Ishikawa (cell line): ENCODE data around the gene C14orf132.

Experiments used
- CEBPB ChIP-seq: IDR thresholded peaks from 2 replicates; pipeline ENCODE4 v1.6.1; 2012
- CREB1 ChIP-seq: IDR thresholded peaks from 2 replicates; pipeline ENCODE4 v1.6.1; 2012; ENCODE audit warnings: low read depth
- EGR1 ChIP-seq: IDR thresholded peaks from 2 replicates; pipeline ENCODE4 v1.6.1; 2012
- EP300 ChIP-seq: IDR thresholded peaks from 2 replicates; pipeline ENCODE4 v1.6.1; 2012; ENCODE audit warnings: borderline replicate concordance
- FOXM1 ChIP-seq: IDR thresholded peaks from 2 replicates; pipeline ENCODE4 v1.6.1; 2012; ENCODE audit warnings: low read depth, borderline replicate concordance
- MAX ChIP-seq: IDR thresholded peaks from 2 replicates; pipeline ENCODE4 v1.6.1; 2012
- NFIC ChIP-seq: IDR thresholded peaks from 2 replicates; pipeline ENCODE4 v1.6.1; 2012
- RAD21 ChIP-seq: IDR thresholded peaks from 2 replicates; pipeline ENCODE4 v1.6.1; 2012; ENCODE audit warnings: low read depth
- REST ChIP-seq: IDR thresholded peaks from 2 replicates; pipeline ENCODE4 v1.6.1; 2012; ENCODE audit warnings: low read depth, mild to moderate bottlenecking
- TAF1 ChIP-seq: IDR thresholded peaks from 2 replicates; pipeline ENCODE4 v1.6.1; 2012; ENCODE audit warnings: low read depth, mild to moderate bottlenecking
- TCF12 ChIP-seq: IDR thresholded peaks from 2 replicates; pipeline ENCODE4 v1.6.1; 2012; ENCODE audit warnings: low read depth
- TEAD4 ChIP-seq: IDR thresholded peaks from 2 replicates; pipeline ENCODE4 v1.6.1; 2012
- USF1 ChIP-seq: IDR thresholded peaks from 2 replicates; pipeline ENCODE4 v1.6.1; 2012
- YY1 ChIP-seq: IDR thresholded peaks from 2 replicates; pipeline ENCODE4 v1.6.1; 2012; ENCODE audit warnings: low read depth
- ZBTB7A ChIP-seq: IDR thresholded peaks from 2 replicates; pipeline ENCODE4 v1.6.1; 2012; ENCODE audit warnings: low read depth

C14orf132 gene

GRCh38 chr14:96104469-96105057 is 65.4 kb downstream of the C14orf132 start:
- no peak for TF ChIP-seq YY1
- no peak for TF ChIP-seq CREB1
- no peak for TF ChIP-seq REST
- no peak for TF ChIP-seq TAF1
- TF ChIP-seq USF1 = no peak
- TF ChIP-seq ZBTB7A = no peak
- TF ChIP-seq TEAD4 = no peak
- no peak for TF ChIP-seq EGR1
- no peak for TF ChIP-seq TCF12
- no peak for TF ChIP-seq FOXM1
- TF ChIP-seq NFIC = no peak
- TF ChIP-seq CEBPB = no peak
- TF ChIP-seq MAX = no peak
- no peak for TF ChIP-seq EP300
- TF ChIP-seq RAD21 = no peak

GRCh38 chr14:96105089-96105925 is 66.1 kb downstream of the C14orf132 start:
- TF ChIP-seq TCF12 = no peak
- TF ChIP-seq NFIC = no peak

- TF ChIP-seq YY1 = no peak
- TF ChIP-seq CEBPB = no peak
- TF ChIP-seq TAF1 = no peak
- no peak for TF ChIP-seq REST
- TF ChIP-seq FOXM1 = no peak
- TF ChIP-seq USF1 = no peak
- no peak for TF ChIP-seq EGR1
- no peak for TF ChIP-seq EP300
- no peak for TF ChIP-seq NFIC
- no peak for TF ChIP-seq TEAD4
- TF ChIP-seq MAX = no peak
- TF ChIP-seq TCF12 = no peak
- no peak for TF ChIP-seq ZBTB7A
- no peak for TF ChIP-seq CREB1
- TF ChIP-seq RAD21 = no peak
Observed at GRCh38 chr14:96105926-96106441, 66.8 kb downstream of the C14orf132 start.

- TF ChIP-seq TEAD4 (no peak), YY1 (no peak), TAF1 (no peak)
Observed at GRCh38 chr14:96106891-96107290, 67.7 kb downstream of the C14orf132 start.

GRCh38 chr14:96108061-96108795 is 69.1 kb downstream of the C14orf132 start:
- TF ChIP-seq CEBPB (no peak), REST (no peak), YY1 (no peak), CREB1 (no peak), RAD21 (no peak), MAX (no peak), TCF12 (no peak), ZBTB7A (no peak), USF1 (no peak), TAF1 (no peak), EGR1 (no peak), NFIC (no peak), FOXM1 (no peak), TEAD4 (no peak), EP300 (no peak)
